Hematopoietic multipotent progenitor cell treated with erythropoietin and hydrocortisone succinate and interleukin-3 and kit ligand, for 17 days (in vitro differentiated cells): ENCODE data around the gene DIP2A.
"Not testable (repeated sequence)": the region's sequence is repeated elsewhere in the genome, so short reads cannot be mapped to it uniquely, and the experiment has no call there.

Experiments
- DNase-seq: peaks from one replicate; pipeline ENCODE4 v3.0.0-alpha.2; 2015; ENCODE audit warnings: low spot score

The DIP2A gene

GRCh38 chr21:46482225-46482845 lies 23.6 kb downstream of the DIP2A start:
- no peak for DNase-seq

- DNase-seq, result no peak
These were observed 24.1 kb downstream of the DIP2A start for GRCh38 chr21:46482846-46483231.

GRCh38 chr21:46483300-46484295 lies 24.9 kb downstream of the DIP2A start:
- DNase-seq, result no peak

GRCh38 chr21:46486481-46487126 lies 27.9 kb downstream of the DIP2A start:
- DNase-seq, result no peak

DNA sequence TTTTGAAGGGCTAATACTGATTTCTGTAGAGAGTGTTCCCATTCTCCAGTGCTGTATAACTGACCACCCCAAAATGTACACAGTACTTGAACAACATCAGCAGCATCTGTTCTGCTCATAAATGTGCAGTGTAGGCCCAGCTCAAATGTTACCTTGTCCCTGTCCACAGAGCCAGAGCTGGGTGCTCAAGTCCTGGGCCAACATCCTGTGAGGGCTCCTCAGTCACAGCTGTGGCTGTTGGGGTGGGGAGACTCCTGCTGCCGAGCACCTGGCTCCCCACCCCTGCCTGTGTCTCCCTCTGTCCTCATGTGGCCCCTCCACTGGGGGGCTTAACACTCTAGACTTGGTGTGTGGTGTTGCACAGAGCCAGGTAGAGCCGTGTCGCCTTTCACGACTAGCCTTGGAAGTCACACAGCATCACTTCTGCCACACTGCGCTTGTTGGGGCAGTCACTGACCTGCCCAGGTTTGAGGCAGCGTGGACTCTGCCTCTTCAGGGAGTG lies 30.5 kb downstream of the DIP2A start:
- DNase-seq, result no peak

DNA sequence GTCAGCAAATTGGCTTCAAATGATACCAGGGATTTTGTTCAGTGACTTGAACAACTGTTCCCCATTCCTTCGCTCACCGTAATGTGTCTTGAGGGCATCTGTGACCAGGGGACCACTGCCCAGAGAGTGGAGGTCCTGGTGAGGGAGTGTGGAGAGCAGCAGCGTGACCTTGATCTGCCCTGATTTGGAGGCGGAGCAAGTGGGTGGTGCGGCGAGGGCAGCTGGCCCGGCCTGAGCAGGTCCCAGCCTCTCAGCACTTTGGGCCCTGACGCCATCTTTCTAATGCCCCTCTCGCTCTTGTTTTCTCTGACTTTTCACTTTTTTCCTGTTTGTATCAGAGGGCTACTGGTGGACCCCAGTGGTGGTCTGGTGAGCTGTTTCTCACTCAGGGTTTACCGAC lies 31.1 kb downstream of the DIP2A start:
- no peak for DNase-seq

- no peak for DNase-seq
These were observed 32.9 kb downstream of the DIP2A start for GRCh38 chr21:46491553-46491952.

DNA sequence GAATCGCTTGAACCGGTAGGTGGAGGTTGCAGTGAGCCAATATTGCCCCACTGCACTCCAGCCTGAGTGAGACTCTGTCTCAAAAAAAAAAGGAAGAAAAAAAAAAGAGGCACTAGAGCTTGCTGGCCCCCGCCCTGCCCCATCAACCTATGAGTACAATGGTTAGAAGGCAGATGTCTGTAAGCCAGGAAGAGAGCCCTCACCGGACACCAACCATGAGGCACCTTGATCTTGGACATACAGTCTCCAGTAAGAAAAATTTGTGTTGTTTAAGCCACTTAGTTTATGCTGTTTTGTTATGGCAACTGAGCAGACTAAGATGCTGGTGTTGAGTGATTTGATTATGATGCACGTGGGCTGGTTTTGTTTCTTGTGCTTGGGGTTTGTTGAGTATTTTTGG lies 34.2 kb downstream of the DIP2A start:
- DNase-seq, result no peak

DNA sequence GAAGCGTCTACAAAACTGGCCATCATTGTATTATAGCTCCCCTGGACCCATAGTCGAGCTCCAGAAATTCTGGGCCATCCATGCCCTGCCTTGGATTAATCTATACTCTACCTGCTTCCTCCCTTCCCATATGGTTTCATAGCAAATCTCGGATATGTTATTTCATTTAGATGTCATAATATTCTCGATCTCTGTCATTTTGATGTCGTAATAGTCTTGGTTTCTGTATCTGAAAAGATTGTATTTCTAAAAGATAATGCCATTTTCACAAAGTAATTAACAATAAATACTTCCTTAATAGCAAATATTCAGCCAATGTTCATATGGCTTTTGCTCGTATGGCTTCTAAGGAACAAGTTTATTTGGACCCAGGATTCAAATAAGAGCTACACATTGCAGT lies 35.1 kb downstream of the DIP2A start:
- DNase-seq, result no peak

- no peak for DNase-seq
These were observed 39.8 kb downstream of the DIP2A start for GRCh38 chr21:46498335-46499050.

DNA sequence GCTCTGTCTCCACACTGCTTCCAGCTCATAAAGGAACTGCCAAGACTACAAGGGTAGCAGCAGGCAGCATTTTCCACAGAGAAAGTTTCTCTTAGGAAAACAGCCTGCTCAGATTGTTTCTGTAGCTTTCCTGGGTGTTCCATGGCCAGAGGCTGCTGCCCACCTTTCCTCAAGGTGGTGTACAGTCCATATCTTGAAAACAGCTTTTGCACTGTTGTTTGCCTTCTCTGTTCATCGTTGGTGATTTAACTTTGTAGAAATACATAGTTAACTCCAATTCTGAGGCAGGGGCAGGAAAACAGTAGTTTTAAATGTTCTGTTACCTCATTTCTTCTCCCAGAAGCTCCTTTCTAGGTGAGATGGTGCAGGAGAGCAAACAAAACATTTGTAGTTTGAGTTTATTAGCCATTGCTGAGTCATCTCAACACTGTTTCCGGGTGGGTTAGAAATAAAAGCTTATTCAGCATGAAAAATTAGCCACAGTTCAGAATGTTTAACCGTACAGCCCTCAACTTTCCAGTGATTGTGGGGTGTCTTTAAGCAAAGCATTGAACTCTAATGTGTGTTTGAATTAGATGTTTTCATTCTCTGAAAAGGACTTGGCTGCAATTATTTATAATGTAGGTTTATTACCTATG lies 41.7 kb downstream of the DIP2A start:
- DNase-seq, result no peak

- no peak for DNase-seq
These were observed 45.3 kb downstream of the DIP2A start for GRCh38 chr21:46503922-46504550.

DNA sequence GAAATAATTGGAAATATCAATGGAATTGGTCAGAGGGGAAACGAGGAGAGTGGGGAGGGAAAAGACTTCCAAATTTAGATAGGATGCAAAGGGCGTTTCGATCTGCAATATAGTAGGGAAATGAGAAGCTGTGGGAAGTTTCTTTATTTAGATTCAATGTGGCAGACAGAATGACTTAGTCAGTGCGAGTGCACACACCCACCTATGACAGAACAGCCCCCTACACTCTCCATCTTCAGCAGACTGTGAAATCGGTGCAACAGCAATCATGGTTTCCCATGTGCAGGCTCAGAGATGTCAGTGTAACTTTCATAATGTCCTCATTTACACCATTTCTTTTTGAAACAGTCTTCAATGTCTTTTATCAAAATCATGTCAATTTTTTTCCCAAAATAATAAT lies 46.0 kb downstream of the DIP2A start:
- DNase-seq, result no peak

GRCh38 chr21:46507562-46507961 lies 48.9 kb downstream of the DIP2A start:
- no peak for DNase-seq

DNA sequence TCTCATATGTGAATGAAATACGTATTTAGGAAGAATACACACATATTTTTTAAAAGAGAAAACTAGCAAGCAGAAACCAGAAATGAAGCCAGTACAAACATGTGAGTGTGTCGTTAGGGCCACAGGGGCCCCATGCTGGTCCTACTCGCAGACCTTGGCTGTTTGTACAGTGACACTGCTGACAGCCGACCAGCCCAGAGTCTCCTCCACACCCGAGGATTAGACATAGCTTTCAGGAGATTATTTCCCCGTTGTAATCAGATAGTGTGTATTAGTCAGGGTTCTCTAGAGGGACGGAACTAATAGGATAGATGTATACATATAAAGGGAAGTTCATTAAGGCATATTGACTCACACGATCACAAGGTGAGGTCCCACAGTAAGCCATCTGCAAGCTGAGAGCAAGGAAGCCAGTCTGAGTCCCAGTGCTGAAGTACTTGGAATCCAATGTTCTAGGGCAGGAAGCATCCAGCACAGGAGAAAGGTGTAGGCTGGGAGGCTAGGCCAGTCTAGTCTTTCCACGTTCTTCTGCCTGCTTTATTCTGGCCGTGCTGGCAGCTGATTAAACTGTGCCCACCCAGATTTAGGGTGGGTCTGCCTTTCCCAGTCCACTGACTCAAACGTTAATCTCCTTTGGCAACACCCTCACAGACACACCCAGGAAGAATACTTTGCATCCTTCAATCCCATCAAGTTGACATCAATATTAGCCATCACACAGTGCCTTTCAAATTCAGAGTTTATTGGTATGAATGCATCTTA lies 51.2 kb downstream of the DIP2A start:
- DNase-seq, result no peak

GRCh38 chr21:46515109-46515508 lies 56.4 kb downstream of the DIP2A start:
- DNase-seq, result no peak

- DNase-seq, result no peak
These were observed 57.4 kb downstream of the DIP2A start for GRCh38 chr21:46516068-46516467.

- DNase-seq, result no peak
These were observed 58.7 kb downstream of the DIP2A start for GRCh38 chr21:46517361-46517760.

DNA sequence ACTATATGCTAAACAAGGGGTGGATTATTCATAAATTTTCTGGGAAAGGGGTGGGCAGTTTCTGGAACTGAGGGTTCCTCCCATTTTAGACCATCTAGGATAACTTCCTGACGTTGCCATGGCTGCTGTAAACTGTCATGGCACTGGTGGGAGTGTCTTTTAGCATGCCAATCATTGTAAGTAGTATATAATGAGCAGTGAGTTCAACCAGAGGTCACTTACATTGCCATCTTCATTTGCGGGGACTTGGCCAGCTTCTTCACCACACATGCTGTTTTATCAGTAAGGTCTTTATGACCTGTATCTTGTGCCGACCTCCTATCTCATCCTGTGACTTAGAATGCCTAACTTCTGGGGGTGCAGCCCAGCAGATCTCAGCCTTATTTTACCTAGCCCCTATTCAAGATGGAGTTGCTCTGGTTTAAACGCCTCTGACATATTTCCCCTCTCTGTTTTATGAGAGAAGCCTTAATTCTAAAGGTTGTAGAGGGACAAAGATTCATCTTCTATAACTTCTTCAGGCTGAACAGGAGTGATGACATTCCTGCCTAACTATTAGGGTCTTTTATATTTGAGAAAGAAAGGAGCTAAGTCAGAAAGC lies 60.4 kb downstream of the DIP2A start:
- DNase-seq, result no peak

GRCh38 chr21:46527393-46527792 lies 68.7 kb downstream of the DIP2A start:
- not testable (repeated sequence) for DNase-seq
